ENCODE measurements around the gene CAV2. TPM values are rescaled to one million over a fixed set of nuclear protein-coding genes. Genes with fewer than 3 reads are reported as not detected.

Gene CAV2, protein sequence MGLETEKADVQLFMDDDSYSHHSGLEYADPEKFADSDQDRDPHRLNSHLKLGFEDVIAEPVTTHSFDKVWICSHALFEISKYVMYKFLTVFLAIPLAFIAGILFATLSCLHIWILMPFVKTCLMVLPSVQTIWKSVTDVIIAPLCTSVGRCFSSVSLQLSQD
- total RNA-seq, result 100 to 1,000 TPM; 144 to 204 (median 164) TPM

DNA sequence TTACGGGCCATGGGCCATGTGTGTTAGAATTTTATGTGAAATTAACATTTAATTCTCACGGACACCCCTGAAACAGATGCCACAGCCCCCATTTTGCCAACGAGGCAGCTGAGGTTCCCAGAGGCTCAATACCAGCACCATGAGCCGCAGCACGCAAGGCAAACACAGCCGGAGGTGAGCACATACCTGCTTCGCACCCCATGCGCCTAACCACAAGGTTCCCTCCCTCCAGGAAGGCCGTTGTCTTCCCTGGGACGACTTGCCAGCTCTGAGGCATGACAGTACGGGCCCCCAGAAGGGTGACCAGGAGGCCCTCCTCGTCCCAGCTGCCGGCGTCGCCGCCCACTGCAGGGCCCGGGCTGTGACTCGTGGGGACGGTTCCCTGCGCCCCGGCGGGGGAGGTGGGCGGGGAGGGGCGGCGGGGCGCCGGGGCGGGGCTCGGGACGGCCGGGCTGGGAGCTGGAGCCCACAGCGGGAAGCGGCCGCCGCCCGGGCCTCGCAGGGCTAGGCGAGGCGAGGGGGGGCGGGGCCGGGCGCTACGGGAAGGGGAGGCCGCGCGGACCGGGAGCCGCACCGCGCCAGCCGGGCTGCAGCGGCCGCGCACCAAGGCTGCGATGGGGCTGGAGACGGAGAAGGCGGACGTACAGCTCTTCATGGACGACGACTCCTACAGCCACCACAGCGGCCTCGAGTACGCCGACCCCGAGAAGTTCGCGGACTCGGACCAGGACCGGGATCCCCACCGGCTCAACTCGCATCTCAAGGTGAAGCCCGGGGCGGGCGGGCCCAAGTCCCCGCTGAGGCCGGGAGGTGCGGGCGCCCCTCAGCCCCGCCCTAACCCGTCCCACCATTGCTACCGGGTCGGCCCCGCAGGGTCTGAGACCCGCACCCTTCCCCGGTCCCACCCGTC is at the start of gene CAV2:
Gene CAV2, plus strand, starts transcription at position 571 of the 910 bp plus-strand sequence. Its CDS starts 44 bp downstream, at position 615.
- DNase-seq (ENCODE audit: low spot score), result peak; percentile 27
- TF ChIP-seq, protein P1, sequence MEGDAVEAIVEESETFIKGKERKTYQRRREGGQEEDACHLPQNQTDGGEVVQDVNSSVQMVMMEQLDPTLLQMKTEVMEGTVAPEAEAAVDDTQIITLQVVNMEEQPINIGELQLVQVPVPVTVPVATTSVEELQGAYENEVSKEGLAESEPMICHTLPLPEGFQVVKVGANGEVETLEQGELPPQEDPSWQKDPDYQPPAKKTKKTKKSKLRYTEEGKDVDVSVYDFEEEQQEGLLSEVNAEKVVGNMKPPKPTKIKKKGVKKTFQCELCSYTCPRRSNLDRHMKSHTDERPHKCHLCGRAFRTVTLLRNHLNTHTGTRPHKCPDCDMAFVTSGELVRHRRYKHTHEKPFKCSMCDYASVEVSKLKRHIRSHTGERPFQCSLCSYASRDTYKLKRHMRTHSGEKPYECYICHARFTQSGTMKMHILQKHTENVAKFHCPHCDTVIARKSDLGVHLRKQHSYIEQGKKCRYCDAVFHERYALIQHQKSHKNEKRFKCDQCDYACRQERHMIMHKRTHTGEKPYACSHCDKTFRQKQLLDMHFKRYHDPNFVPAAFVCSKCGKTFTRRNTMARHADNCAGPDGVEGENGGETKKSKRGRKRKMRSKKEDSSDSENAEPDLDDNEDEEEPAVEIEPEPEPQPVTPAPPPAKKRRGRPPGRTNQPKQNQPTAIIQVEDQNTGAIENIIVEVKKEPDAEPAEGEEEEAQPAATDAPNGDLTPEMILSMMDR (IDR thresholded peaks at IDR 0.05), result no peak
- peak; percentile 79 for ATAC-seq (ENCODE audit: low FRiP score)

DNA sequence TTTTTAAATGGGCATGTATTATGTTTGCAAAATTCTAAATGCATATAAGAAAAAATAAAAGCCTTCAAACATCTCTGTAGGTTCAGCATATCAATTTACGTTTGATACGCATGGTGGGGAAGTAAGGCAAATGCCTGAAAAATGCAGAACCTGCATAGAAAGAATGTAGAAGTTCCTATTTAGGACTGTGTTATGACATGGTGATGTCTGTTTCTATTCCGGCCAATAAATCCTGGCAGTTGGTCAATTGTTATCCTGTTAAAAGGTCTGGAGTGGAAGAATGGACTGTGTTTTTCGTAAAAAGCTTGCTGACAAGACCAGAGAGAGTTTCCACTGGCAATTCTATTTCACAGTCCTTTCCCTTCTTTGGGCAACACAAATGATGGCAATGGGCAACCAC is 49.6 kb upstream of the CAV2 start:
- no peak for DNase-seq (ENCODE audit: low spot score)
- peak; percentile 67 for ATAC-seq (ENCODE audit: low FRiP score)
- TF ChIP-seq, protein P1 (IDR thresholded peaks at IDR 0.05), result no peak

DNA sequence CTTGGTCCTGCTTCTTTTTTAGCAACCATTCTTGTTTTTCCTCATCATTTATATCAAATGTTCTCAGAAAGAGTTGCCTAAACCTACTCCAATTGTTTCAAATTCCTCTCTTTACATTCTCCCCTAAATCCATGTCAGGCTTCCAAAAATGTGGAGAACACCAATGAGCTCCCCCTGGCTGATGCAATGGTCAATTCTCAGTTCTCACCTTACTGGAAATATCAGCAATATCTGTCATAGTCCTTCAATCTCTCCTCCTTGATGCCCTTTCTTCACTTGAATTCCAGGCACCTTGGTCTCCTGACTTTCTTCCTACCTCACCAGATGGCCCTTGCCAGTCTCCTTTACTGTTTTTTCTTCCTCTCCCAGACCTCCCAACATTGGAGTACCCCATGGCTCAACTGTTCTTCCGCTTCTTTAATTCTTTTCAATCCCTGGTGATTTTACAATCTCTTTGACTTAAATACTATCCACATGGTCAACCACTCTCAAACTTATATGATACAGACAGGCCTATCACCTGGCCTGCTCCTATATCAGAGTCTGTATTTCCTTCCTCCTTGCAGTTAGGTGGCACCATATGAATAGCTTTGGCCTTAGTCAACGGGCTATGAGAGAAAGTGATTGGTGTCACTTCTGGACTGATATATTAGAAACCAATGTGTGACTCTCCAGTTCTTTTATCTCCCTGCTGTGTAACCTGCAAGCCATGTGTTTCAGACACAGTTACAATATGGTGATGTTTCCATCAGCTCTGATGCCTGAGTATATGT is 47.4 kb upstream of the CAV2 start:
- ATAC-seq (ENCODE audit: low FRiP score) (no peak), DNase-seq (ENCODE audit: low spot score) (no peak)
- TF ChIP-seq, protein P1 (IDR thresholded peaks at IDR 0.05), result no peak

DNA sequence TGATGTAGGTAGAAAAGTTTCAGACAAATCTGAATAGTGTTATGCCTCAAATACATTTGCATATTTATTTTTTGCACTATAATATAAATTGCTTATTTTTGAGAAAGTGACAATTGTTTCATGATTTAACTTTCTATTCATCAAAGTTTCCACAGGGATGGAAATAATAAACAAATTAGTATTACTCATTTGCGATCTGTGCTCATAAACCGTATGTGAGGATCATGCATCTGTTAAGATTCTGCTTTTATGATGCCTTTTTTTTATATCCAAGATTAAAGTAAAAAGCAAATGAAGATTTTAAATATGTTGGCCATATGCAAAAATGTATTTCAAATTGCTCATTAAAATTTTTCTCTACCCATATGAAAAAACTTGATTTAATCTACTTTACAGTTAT is 45.2 kb upstream of the CAV2 start:
- no peak for ATAC-seq (ENCODE audit: low FRiP score)
- DNase-seq (ENCODE audit: low spot score), result no peak
- TF ChIP-seq, protein P1 (IDR thresholded peaks at IDR 0.05), result no peak

DNA sequence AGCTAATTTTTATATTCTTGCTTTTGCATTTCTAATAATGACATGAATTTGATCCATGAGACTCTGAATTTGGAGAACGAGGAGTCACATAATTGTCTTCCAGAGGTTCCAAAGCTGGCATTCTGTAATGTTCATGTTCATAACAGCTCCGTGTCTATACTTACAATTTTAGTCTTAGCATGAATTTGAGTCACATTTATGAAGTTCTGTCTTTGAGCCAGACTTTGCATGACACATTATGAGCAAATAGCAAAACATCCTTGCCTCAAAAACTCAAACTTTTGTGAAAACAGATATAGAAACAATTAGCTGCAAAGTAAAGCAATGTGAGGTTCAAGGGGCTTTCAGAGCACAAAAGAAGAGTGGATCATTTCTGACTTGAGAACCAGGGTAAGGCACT is 44.5 kb upstream of the CAV2 start:
- DNase-seq (ENCODE audit: low spot score) (no peak), ATAC-seq (ENCODE audit: low FRiP score) (no peak)
- TF ChIP-seq, protein P1 (IDR thresholded peaks at IDR 0.05), result no peak

DNA sequence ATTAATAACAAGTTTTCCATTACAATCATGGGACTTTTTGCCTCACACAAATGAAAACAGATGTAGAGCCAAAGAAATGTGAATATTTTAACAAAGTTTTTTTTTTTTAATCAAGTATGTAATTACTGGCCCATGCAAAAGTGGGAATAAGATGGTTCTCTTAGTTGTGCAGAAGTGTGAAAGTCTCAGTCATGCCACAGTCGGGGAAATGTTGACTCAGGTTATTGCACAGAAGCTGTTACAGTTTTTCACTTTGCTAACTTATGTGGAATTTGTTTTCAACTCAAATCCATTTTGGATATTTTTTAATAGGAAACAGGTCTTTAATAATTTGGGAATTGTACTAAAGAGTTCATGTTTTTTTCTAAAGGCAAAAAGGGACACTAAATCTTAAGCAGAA is 44.0 kb upstream of the CAV2 start:
- DNase-seq (ENCODE audit: low spot score) (no peak), ATAC-seq (ENCODE audit: low FRiP score) (no peak)
- TF ChIP-seq, protein P1 (IDR thresholded peaks at IDR 0.05), result no peak

Measured in omental fat pad (tissue), 4 donors.